Urinary bladder (tissue), 4 donors: ENCODE data around the gene ASB13. TPM values are rescaled to one million over a fixed set of nuclear protein-coding genes. Genes with fewer than 3 reads are reported as not detected.

Experiments
- DNase-seq: peaks from one replicate; pipeline ENCODE4 v3.0.0-alpha.2; 2015; ENCODE audit errors: extremely low spot score
- H3K27ac ChIP-seq: one replicate; pipeline ENCODE4 v1.5.1; 2013; ENCODE audit warnings: low read depth, mild to moderate bottlenecking, moderate library complexity
- H3K36me3 ChIP-seq: one replicate; pipeline ENCODE4 v1.6.1; 2013; ENCODE audit warnings: mild to moderate bottlenecking, moderate library complexity; ENCODE audit not compliant: insufficient read depth
- H3K4me1 ChIP-seq: one replicate; pipeline ENCODE4 v1.6.1; 2013; ENCODE audit warnings: mild to moderate bottlenecking, moderate library complexity; ENCODE audit not compliant: insufficient read depth
- H3K4me3 ChIP-seq: one replicate; pipeline ENCODE4 v1.5.1; 2013; ENCODE audit warnings: low read depth, low read length
- WGBS: extraction: QIAGEN DNeasy Blood & Tissue Kit; methylation state at CpG from one replicate; pipeline ENCODE4 v1.1.7; 2013; 5-methylcytosine and 5-hydroxymethylcytosine counted together
- polyA plus RNA-seq: library from polyadenylated mRNA; stranded (reverse); fragments of 200-250 nt; gene quantifications from one replicate; pipeline ENCODE4 v1.2.3, GENCODE V29; 2013
- total RNA-seq: library from RNA; depleted of rRNA; stranded (reverse); fragments of >200 nt; gene quantifications from one replicate; pipeline ENCODE4 v1.2.3, GENCODE V29; 2014
- donor health status: healthy with polysubstance abuse.
- donor health status: healthy.

ASB13 gene
- total and polyA plus RNA-seq, 2 donors, result 8.7 to 32.4 TPM

DNA sequence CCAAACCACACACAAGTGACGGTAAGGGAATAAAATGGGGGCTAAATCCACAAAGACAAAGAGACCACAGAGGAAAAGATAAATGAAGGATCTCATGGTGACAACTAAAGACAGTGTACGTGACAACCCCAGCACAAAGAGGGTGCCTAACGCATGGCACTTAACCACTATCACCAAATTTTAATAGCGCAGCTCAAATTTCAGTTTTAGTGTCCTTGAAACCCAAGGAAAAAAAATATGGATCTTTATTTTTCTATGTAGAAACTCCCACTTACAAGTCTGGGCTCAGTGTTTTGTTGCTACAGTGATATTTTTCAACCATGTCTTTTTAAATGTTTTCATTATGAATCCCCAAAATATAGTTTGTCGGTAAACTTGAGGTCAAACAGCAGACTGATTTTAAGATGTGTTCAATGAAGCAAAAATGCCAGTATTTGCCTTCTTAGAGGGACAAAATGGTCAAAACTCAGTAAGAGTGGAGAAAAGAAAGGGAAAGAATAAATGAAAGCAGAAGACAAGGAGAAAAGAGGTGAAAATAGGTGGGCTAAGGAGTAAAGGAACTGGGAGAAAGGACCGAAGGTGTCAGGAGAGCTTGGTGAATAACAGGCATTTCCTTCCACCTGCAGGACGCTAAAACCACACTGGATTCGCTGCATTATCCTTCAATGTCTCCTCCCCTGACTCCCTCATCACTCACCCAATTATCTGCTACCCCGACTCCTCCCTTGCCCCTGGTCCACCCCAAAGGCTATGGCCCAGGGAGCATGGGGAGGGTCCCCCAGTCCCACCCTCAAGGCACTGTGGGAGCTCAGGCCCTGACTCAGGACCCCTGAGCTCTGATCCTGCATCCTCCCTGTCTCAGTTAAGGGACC, 3.5 kb downstream of the ASB13 start:
- no peak overlapping the region for H3K27ac ChIP-seq
- WGBS, result 88% methylated on average over 9 of the region's 9 CpGs

DNA sequence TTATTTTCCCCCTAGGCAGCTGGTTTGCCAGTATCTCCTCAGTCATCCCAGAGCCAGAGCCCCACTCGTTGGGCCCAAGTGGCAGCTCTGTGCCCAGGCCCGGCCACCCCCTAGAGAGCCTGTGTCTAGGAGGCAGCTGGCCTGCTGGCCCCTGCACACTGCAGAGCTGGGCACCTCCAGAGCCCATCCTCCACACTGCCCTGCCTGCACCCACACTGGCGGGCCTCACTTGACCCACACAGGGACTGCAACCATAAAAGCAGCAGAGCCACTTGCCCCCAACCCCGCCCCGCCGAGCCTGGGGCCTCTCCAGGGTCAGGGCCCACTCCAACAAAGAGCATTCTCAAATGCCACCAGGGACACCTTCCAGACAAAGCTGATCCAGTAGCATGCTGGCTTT, 5.4 kb downstream of the ASB13 start:
- 88% methylated on average over 6 of the region's 6 CpGs for whole genome bisulfite sequencing
- Histone ChIP-seq H3K4me1 (no peaks in the 10 kb centered on the region), H3K36me3 (no peaks in the 10 kb centered on the region), H3K27ac (no peak overlapping the region), H3K4me3 (no peak overlapping the region)
- no peak for DNase-seq

More for the DNA sequence above, 3.5 kb downstream of the ASB13 start:
- Histone ChIP-seq H3K36me3 (no peaks in the 10 kb centered on the region), H3K4me3 (no peak overlapping the region), H3K4me1 (no peaks in the 10 kb centered on the region)
- DNase-seq, result no peak

DNA sequence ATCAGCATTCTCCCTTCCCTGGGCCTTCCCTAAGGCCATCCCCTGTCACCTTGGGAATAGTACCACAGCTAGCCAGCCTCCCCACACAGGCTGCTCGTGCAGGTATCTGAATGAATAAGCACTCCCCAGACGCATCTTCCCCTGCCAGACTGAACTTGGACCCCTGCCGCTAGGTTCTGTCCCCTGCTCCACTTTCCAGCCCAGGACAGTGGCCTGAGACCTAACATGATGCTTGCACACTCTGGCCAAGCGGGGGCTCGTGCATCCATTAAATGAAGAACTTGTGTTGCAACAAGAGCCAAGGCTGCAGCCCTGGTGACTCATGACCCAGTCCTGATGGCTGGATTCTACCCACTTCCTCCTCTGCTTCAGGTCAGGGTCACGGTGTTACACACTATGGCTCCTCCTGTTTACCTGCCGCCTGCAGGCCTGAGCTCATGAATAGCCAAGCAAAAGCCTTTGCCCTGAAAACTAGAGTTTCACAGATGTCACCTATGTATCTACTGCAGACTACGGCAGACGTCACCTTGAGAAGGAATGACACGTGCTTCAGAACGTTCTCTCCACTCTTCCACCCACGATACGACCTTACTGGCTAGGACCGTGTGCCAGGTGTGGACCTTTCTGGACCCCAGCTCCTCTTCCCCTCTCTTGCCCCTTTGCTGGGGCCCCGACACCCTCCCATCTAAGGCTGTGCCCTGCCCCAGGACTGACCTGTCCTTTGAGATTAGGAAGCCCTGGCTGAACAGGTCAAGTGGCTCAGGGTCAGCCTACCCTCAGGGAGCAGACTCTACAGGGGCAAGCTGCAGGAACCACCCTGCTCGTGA, 6.5 kb downstream of the ASB13 start:
- 64% methylated on average over 16 of the region's 16 CpGs for WGBS
- Histone ChIP-seq H3K27ac (peak overlapping the region; percentile 81), H3K4me3 (no peak overlapping the region), H3K4me1 (no peaks in the 10 kb centered on the region), H3K36me3 (no peaks in the 10 kb centered on the region)
- DNase-seq, result no peak

DNA sequence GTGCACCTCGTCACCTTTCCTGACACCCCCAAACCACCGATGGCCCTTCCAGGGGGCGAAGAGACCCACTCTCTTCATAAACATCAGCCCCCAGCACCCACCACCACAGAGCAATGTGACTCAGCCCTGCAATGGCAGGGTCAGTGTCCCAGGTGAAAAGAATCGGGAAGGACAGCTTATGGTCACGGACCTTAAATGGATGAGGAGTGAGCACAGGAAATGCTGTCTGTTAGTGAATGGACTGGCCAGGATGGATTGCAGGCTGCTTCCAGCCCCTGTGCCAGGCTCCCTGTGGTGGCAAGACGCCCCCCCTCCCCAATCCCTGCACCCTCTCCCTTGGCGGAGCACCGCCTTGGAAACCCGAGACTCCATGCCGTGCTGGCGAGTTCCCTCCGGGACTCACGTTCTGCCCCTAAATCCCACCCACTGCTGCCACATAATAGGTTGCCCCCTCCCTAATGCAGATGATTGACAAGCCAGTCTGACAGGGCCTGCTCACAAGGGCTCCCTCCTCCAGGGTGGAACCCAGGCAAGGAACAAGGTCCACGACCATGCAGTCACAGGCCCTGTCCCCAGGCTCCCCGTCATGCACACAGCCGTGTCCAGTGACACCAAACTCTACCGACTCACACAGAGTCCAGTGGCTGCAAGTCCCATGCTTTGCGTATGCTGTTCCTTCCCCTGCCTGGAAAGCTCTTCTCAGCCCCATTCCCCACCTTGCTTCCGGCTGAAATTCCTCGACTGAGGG, 7.3 kb downstream of the ASB13 start:
- WGBS, result 82% methylated on average over 20 of the region's 20 CpGs
- Histone ChIP-seq H3K4me1 (no peaks in the 10 kb centered on the region), H3K27ac (no peak overlapping the region), H3K36me3 (no peaks in the 10 kb centered on the region), H3K4me3 (no peak overlapping the region)
- no peak for DNase-seq

DNA sequence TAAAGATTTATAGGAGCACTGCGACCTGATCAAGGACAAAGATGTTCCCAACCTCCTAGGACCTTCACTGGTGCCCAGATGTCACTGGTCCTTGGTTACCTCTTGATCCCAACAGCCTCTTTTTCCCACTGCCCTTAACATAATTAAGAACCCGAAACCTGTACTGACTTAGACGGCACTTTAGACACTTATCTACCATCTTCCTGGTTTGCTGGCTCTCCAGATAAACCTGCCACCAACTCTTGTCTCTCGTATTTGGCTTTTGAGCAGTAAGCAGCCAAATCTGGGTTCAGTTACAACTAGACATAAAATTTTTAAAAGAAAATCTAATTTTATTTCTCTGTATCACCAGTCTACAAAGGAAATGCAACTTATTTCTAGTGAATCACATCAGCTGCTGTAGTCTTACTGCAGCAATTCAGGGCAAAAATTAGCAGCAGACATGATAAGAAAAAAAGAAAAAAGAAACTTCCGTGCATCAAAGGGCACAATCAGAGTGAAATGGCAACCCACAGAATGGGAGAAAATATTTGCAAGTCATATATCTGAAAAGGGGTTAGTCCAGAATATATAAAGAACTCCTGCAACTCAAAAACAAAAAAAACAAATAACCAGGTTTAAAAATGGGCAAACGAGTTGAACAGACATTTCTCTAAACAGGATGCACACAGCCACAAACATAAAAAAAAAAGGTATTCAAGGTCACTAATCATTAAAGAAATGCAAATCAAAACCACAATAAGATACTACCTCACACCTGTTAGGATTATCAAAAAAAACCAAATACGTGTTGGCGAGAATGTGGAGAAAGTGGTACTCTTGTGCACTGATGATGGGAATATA, 9.4 kb downstream of the ASB13 start:
- WGBS, result 89% methylated on average over 8 of the region's 8 CpGs
- Histone ChIP-seq H3K27ac (no peak overlapping the region), H3K4me3 (no peak overlapping the region), H3K4me1 (no peaks in the 10 kb centered on the region), H3K36me3 (no peaks in the 10 kb centered on the region)
- DNase-seq, result no peak

DNA sequence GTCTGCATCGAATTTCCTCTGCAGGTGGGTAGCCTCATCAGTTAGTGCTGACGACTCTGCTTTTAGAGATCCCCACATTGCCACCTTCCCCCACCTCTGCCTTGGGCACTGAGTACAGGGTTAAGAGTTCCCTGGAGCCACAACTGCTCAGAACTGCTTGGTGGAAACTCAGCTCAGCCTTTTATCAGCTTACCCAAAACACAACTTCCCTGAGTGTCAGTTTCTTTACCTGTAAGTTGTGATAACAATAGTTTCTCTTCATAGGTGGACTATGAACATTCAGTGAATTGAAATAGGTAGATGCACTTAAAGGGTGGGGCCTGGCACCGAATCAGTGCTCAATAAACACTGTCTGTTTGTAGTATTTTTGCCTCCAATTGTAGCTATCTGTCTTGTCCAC, 11.3 kb downstream of the ASB13 start:
- no peak for DNase-seq
- WGBS, result 66% methylated on average over 3 of the region's 3 CpGs
- Histone ChIP-seq H3K36me3 (no peaks in the 10 kb centered on the region), H3K4me1 (no peaks in the 10 kb centered on the region), H3K27ac (no peak overlapping the region), H3K4me3 (no peak overlapping the region)

DNA sequence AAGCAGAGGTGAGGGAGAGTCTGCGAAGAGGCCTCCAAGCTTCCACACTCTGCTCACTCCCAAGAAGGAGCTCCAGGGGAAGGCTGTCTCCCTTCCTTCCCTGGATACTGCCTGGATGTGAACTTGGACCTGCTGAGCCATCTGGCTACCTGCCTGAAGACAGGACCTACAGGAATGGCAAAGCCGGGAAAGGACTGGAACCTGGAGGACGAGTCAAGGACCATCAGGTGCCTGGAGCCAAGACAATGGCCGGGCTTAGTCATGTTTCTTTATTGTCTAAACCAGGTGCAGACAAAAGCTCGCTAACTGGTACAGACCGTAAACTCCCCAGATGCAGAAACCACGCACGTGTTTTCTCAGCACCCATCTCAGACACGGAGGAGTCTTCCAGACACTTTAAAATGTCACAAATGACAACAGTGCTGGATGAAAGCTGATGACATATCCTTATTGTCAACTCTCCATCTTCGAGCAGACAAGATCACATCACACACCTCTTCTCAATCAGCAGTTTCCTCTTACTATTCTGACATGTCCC, 12.1 kb downstream of the ASB13 start:
- Histone ChIP-seq H3K4me3 (no peak overlapping the region), H3K4me1 (no peaks in the 10 kb centered on the region), H3K36me3 (no peaks in the 10 kb centered on the region), H3K27ac (no peak overlapping the region)
- 92% methylated on average over 10 of the region's 10 CpGs for WGBS
- no peak for DNase-seq

DNA sequence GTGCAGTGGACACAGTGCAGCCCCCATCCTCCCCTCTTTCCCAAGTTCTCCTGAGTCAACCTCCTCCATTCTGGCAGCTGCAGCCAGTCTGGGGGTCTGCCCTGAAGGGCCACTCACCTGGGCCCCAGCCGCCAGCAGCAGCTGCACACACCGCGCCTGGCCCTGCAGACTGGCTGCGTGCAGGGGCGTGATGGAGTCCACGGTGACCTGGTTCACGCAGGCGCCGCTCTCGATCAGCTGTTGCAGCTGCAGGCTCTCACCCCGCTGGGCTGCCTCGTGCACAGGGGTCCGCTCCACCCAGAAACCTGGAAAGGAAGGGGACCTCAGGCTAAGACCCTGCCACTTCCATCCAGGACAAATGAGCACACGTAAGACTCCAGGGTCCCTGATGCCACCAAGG, 13.6 kb downstream of the ASB13 start:
- H3K4me1 ChIP-seq, result no peaks in the 10 kb centered on the region
- WGBS, result 97% methylated on average over 14 of the region's 14 CpGs
- H3K27ac ChIP-seq, result no peak overlapping the region
- DNase-seq, result no peak
- H3K4me3 ChIP-seq, result no peak overlapping the region
- peaks cover 6% of the 10 kb centered on the region for H3K36me3 ChIP-seq

DNA sequence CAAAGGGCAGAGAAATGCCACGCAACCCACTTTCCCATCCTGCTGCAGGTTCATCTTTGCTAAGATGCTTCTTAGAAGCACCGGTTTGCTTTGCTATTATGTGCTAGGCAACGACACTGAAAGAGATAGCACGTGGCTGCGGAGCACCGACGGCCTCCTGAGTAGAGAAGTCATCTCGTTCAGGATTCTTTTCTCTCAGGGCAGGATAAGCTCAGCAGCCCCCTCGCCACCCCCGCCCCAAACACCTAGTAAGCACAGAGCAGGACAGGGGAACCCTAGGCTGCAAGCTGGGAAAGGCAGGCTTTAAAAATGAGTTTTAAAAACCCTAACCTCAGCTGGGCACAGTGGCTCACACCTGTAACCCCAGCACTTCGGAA, 15.0 kb downstream of the ASB13 start:
- Histone ChIP-seq H3K4me3 (no peak overlapping the region), H3K36me3 (peaks cover 6% of the 10 kb centered on the region), H3K27ac (no peak overlapping the region), H3K4me1 (no peaks in the 10 kb centered on the region)
- 87% methylated on average over 11 of the region's 11 CpGs for WGBS
- no peak for DNase-seq

DNA sequence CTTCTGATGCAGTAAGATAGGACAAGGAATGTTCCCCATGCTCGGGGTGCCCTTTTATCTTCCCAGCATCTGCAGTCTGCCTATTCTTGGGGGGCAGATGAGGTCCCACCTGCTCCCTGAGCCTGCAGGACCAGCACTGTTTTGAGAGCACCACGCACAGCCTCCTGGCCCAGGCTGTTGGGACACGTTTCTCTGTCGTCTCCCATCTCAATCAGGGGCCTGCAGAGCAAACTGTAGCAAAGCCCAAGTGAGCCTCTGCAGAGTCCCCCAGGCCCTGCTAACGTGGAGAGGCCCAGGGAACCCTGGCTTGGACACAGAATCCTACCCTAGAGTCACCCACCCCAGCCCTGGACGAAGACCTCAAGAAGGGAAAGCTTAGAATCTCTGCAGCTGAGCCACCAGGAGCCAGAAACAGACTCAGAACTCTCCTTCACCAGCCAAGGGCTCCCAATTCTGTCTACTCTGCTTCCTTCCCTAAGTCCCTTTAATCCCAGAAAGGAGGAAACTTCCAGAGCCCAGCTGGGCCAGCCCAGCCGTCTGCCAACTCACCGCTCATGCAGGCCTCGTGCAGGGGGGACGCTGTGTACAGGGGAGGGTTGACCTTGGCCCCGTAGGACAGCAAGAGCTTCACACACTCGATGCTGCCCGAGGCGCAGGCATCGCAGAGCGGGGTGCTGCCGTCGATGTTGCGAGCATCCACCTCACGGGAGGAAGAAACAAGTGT, 15.6 kb downstream of the ASB13 start:
- no peak for DNase-seq
- Histone ChIP-seq H3K4me1 (no peaks in the 10 kb centered on the region), H3K4me3 (no peak overlapping the region), H3K27ac (no peak overlapping the region), H3K36me3 (peaks cover 6% of the 10 kb centered on the region)
- WGBS, result 66% methylated on average over 20 of the region's 20 CpGs

DNA sequence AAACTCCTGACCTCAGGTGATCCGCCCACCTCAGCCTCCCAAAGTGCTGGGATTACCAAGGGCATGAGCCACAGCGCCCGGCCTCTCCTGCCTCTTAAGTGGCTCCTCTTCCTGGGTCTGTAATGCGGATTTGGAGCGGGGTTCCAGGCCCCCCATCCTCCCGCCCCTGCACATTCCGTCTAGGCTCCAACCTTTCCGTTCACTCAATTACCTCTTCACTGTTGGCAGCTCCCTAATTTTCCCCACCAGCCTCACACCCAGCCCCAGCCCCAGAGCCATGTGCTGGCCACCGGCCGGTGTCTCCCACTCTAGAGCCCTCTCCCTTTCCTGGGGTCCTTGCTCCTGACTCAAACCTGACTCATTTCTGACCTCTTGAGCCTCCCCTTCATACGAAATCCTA, 16.6 kb downstream of the ASB13 start:
- DNase-seq, result no peak
- H3K36me3 ChIP-seq, result peaks cover 6% of the 10 kb centered on the region
- WGBS, result over 99% methylated on average over 11 of the region's 11 CpGs
- no peak overlapping the region for H3K4me3 ChIP-seq
- H3K4me1 ChIP-seq, result no peaks in the 10 kb centered on the region
- no peak overlapping the region for H3K27ac ChIP-seq
